ENCODE results near the gene RHOG. TPM values are rescaled to one million over a fixed set of nuclear protein-coding genes. Genes with fewer than 3 reads are reported as not detected.

The RHOG gene
- total RNA-seq, 8 experiments from 2014 or later = 2.2 to 23.0 (median 8.5) TPM

GRCh38 chr11:3855808-3856491, 15.2 kb upstream of the RHOG start:
- peak; percentile 19 to 38 (median 26) for ATAC-seq (replicated peaks in 6 of 8)

GRCh38 chr11:3854977-3855807, 14.4 kb upstream of the RHOG start, which contains the start of gene STIM1:
Gene STIM1 (plus strand): TSS chr11:3855664. CDS start chr11:3856271, 607 bp downstream.
- H3K27ac ChIP-seq = peak within 1 kb of the TSS; percentile 34 to 76
- in situ Hi-C loops (cut with MboI; ENCODE audit: low pct_unique_long_range_greater_than_20kb in 2 of 9, low sequenced_read_pairs in 9 of 9, unreplicated experiment in 9 of 9) = loop anchor here in 4 of 9 experiments (10.0 to 25.0 kb wide), 3 partner anchors 207 to 232 kb away; partner anchors contain the start of gene RRM1 (in 1 of the 4)

More at GRCh38 chr11:3855808-3856491, 15.2 kb upstream of the RHOG start:
- in situ Hi-C loops (cut with MboI; ENCODE audit: low pct_unique_long_range_greater_than_20kb in 2 of 9, low sequenced_read_pairs in 9 of 9, unreplicated experiment in 9 of 9) = loop anchor here in 4 of 9 experiments (10.0 to 25.0 kb wide), 3 partner anchors 206 to 231 kb away; partner anchors contain the start of gene RRM1 (in 1 of the 4)
- WGBS, 10 experiments = 2 to 25% (median 8%) methylated on average over 1 to 12 of the region's 40 CpGs; no CpG with 5 or more reads in 4 of the 10 experiments
- H3K4me1 ChIP-seq (replicated peaks in 1 of 2) = peaks cover 27 to 37% of the 10 kb centered on the region in 2 donors
- peak overlapping the region in 1 of 2 donors; percentile 76 for H3K27ac ChIP-seq
- H3K4me3 ChIP-seq = peak overlapping the region; percentile 58 to 98 (median 65)

DNA sequence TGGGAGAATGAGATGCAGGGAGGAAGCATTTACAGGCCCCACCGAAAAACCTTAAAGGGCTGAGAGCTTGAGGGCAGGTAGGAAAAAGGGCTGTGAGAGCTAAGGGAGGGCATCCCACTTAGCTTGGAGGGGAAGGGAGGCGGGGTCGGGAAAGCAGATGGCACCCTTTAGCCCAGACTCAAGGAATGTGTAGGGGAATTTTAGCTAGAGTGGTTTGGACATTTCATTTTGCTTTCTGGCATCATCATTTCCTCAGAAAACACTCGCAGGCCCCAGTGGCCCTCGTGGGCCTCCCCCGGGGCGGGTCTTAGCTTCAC, 13.9 kb upstream of the RHOG start:
- H3K27ac ChIP-seq = no peak overlapping the region
- peak in 2 of 8 experiments; percentile 6 to 32 for ATAC-seq (replicated peaks in 6 of 8)
- in situ Hi-C loops (cut with MboI; ENCODE audit: low pct_unique_long_range_greater_than_20kb in 2 of 9, low sequenced_read_pairs in 9 of 9, unreplicated experiment in 9 of 9) = loop anchor here in 4 of 9 experiments (10.0 to 25.0 kb wide), 3 partner anchors 208 to 233 kb away; partner anchors contain the start of gene RRM1 (in 1 of the 4)
- peak overlapping the region in 4 of 5 donors; percentile 58 to 98 (median 64) for H3K4me3 ChIP-seq
- H3K4me1 ChIP-seq (replicated peaks in 1 of 2) = peaks cover 25 to 36% of the 10 kb centered on the region in 2 donors
- WGBS, 10 experiments = 0 to 40% (median 10%) methylated on average over 1 to 6 of the region's 7 CpGs; no CpG with 5 or more reads in 6 of the 10 experiments

More at GRCh38 chr11:3854977-3855807, 14.4 kb upstream of the RHOG start, which contains the start of gene STIM1:
- Histone ChIP-seq H3K4me1 (replicated peaks in 1 of 2) (peaks cover 27 to 37% of the 10 kb centered on the region in 2 donors), H3K4me3 (peak within 1 kb of the TSS; percentile 58 to 98 (median 65))
- peak; percentile 82 to 94 (median 92) for ATAC-seq (replicated peaks in 6 of 8)
- 0% methylated on average over 4 to 8 of the region's 87 CpGs; no CpG with 5 or more reads in 6 of the 10 experiments for WGBS, 10 experiments

GRCh38 chr11:3853899-3854659, 13.3 kb upstream of the RHOG start:
- no peak overlapping the region for H3K4me3 ChIP-seq
- no peak overlapping the region for H3K27ac ChIP-seq
- H3K4me1 ChIP-seq (replicated peaks in 1 of 2) = peaks cover 23 to 30% of the 10 kb centered on the region in 2 donors
- in situ Hi-C loops (cut with MboI; ENCODE audit: low pct_unique_long_range_greater_than_20kb in 2 of 9, low sequenced_read_pairs in 9 of 9, unreplicated experiment in 9 of 9) = loop anchor here in 4 of 9 experiments (10.0 to 25.0 kb wide), 3 partner anchors 208 to 233 kb away; partner anchors contain the start of gene RRM1 (in 1 of the 4)
- WGBS, 10 experiments = 67 to 100% (median 83%) methylated on average over 1 to 9 of the region's 11 CpGs; no CpG with 5 or more reads in 2 of the 10 experiments
- ATAC-seq (replicated peaks in 6 of 8) = no peak

GRCh38 chr11:3853545-3853842, 12.7 kb upstream of the RHOG start:
- in situ Hi-C loops (cut with MboI; ENCODE audit: low pct_unique_long_range_greater_than_20kb in 2 of 9, low sequenced_read_pairs in 9 of 9, unreplicated experiment in 9 of 9) = loop anchor here in 4 of 9 experiments (10.0 to 25.0 kb wide), 3 partner anchors 209 to 234 kb away; partner anchors contain the start of gene RRM1 (in 1 of the 4)
- Histone ChIP-seq H3K4me3 (no peak overlapping the region), H3K27ac (no peak overlapping the region), H3K4me1 (replicated peaks in 1 of 2) (peaks cover 20 to 25% of the 10 kb centered on the region in 2 donors)
- WGBS, 10 experiments = 88 to 100% (median 100%) methylated on average over 1 of the region's 1 CpG; no CpG with 5 or more reads in 7 of the 10 experiments
- no peak for ATAC-seq (replicated peaks in 6 of 8)

DNA sequence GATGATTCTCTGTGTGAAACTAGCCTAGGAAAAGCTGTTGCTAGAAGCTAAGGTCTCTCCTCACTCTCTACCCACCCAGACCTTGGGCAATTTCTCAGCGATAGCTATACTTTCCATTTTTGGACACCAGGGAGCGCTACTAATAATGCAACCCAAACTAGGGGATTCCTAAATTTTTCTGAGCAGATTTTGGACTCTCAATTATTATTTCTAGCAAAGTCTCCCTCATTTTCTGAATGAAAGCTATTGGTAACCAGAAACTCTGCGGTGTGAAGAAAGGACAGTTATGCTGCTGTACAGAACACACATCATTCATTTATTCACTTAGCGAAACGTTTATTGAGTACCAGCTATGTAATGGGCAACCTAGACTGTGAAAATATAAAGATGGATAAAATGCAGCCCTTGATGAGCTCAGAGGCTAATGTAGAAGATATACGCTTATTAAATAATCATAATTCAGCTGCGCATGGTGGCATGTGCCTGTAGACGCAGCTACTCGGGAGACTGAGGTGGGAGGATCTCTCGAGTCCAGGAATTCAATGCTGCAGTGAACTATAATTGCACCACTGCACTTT, 8.6 kb upstream of the RHOG start:
- H3K4me1 ChIP-seq (replicated peaks in 1 of 2) = peaks cover 1 to 2% of the 10 kb centered on the region in 2 donors
- ATAC-seq (replicated peaks in 6 of 8) = peak in 5 of 8 experiments; percentile 30 to 83 (median 64)
- H3K4me3 ChIP-seq = no peak overlapping the region
- in situ Hi-C loops (cut with MboI; ENCODE audit: low pct_unique_long_range_greater_than_20kb in 2 of 9, low sequenced_read_pairs in 9 of 9, unreplicated experiment in 9 of 9) = loop anchor here in 4 of 9 experiments (5.0 to 25.0 kb wide), 3 partner anchors 223 to 238 kb away; partner anchors contain the start of gene RRM1 (in 1 of the 4)
- WGBS, 10 experiments = 0 to 87% (median 41%) methylated on average over 2 to 10 of the region's 10 CpGs
- H3K27ac ChIP-seq = no peak overlapping the region

DNA sequence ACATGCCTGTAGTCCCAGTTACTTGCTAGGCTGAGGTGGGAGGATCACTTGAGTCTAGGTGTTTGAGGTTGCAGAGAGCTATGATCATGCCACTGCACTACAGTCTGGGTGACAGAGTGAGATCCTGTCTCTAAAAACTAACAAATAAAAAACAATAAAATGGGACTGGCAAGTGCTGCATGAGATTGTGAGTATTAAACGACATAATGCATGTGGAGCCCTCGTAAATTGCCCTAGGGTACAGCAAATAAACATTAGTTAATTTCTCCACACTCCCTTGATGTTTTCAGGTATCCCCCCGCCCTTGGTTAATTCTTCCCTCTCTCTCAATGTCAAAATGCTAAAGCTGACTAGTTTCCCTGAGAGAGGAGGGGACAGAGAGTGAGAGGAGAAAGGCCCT, 4.9 kb upstream of the RHOG start:
- no peak overlapping the region for H3K27ac ChIP-seq
- WGBS, 10 experiments = 20 to 85% (median 60%) methylated on average over 1 to 3 of the region's 3 CpGs; no CpG with 5 or more reads in 3 of the 10 experiments
- no peak overlapping the region for H3K4me3 ChIP-seq
- in situ Hi-C loops (cut with MboI; ENCODE audit: low pct_unique_long_range_greater_than_20kb in 2 of 9, low sequenced_read_pairs in 9 of 9, unreplicated experiment in 9 of 9) = loop anchor here in 4 of 9 experiments (5.0 to 25.0 kb wide), 3 partner anchors 227 to 242 kb away; partner anchors contain the start of gene RRM1 (in 1 of the 4)
- H3K4me1 ChIP-seq (replicated peaks in 1 of 2) = peaks cover 0 to 5% of the 10 kb centered on the region in 2 donors
- ATAC-seq (replicated peaks in 6 of 8) = no peak

DNA sequence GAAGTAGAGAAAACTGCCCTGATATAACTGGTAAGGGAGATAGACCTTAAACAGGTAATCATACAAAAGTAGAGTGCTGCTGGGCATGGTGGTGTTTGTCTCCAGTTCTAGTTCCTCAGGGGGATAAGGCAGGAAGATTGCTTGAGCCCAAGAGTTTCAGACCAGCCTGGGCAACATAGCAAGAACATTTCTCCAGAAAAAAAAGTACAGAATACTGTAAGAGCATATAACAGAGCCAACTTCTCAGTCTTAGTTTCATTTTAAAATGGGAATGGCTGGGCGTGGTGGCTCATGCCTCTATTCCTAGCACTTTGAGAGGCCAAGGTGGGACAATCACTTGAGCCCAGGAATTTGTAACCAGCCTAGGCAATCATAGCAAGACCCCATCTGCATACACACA, 4.5 kb upstream of the RHOG start:
- WGBS, 10 experiments = 71 to 91% (median 88%) methylated on average over 1 of the region's 1 CpG; no CpG with 5 or more reads in 7 of the 10 experiments
- Histone ChIP-seq H3K4me3 (no peak overlapping the region), H3K4me1 (replicated peaks in 1 of 2) (peaks cover 0 to 5% of the 10 kb centered on the region in 2 donors), H3K27ac (no peak overlapping the region)
- in situ Hi-C loops (cut with MboI; ENCODE audit: low pct_unique_long_range_greater_than_20kb in 2 of 9, low sequenced_read_pairs in 9 of 9, unreplicated experiment in 9 of 9) = loop anchor here in 4 of 9 experiments (5.0 to 25.0 kb wide), 3 partner anchors 227 to 242 kb away; partner anchors contain the start of gene RRM1 (in 1 of the 4)
- ATAC-seq (replicated peaks in 6 of 8) = no peak

GRCh38 chr11:3843326-3843725, 2.6 kb upstream of the RHOG start:
- Histone ChIP-seq H3K27ac (no peak overlapping the region), H3K4me3 (no peak overlapping the region), H3K4me1 (replicated peaks in 1 of 2) (peaks cover 8 to 12% of the 10 kb centered on the region in 2 donors)
- in situ Hi-C loops (cut with MboI; ENCODE audit: low pct_unique_long_range_greater_than_20kb in 2 of 9, low sequenced_read_pairs in 9 of 9, unreplicated experiment in 9 of 9) = loop anchor here in 3 of 9 experiments (10.0 to 25.0 kb wide), 2 partner anchors 231 to 244 kb away; partner anchors contain the start of gene RRM1 (in 1 of the 3)
- ATAC-seq (replicated peaks in 6 of 8) = no peak
- 62 to 100% (median 91%) methylated on average over 1 to 3 of the region's 3 CpGs; no CpG with 5 or more reads in 2 of the 10 experiments for WGBS, 10 experiments

GRCh38 chr11:3841426-3842350, 929 bp upstream of the RHOG start:
- in situ Hi-C loops (cut with MboI; ENCODE audit: low pct_unique_long_range_greater_than_20kb in 2 of 9, low sequenced_read_pairs in 9 of 9, unreplicated experiment in 9 of 9) = loop anchor here in 3 of 9 experiments (10.0 to 25.0 kb wide), 2 partner anchors 233 to 246 kb away; partner anchors contain the start of gene RRM1 (in 1 of the 3)
- WGBS, 10 experiments = 34 to 100% (median 65%) methylated on average over 3 to 17 of the region's 44 CpGs

More at GRCh38 chr11:3841426-3842350, 929 bp upstream of the RHOG start:
- H3K4me3 ChIP-seq = peak overlapping the region; percentile 58 to 95 (median 92)
- peak overlapping the region; percentile 38 to 86 for H3K27ac ChIP-seq
- H3K4me1 ChIP-seq (replicated peaks in 1 of 2) = peaks cover 8 to 22% of the 10 kb centered on the region in 2 donors
- ATAC-seq (replicated peaks in 6 of 8) = peak; percentile 50 to 74 (median 71)

All from motor neuron (in vitro differentiated cells).